ENCODE measurements around the gene LRRC38. TPM values are rescaled to one million over a fixed set of nuclear protein-coding genes. Genes with fewer than 3 reads are reported as not detected.

LRRC38 gene
- total and polyA plus RNA-seq, 8 donors, result not detected

GRCh38 chr1:13550663-13551062, 36.9 kb upstream of the LRRC38 start:
- H3K9me3 ChIP-seq, result no peaks in the 10 kb centered on the region
- H3K4me1 ChIP-seq, result no peaks in the 10 kb centered on the region
- H3K27me3 ChIP-seq, result no peaks in the 10 kb centered on the region
- no peak overlapping the region for H3K27ac ChIP-seq
- H3K36me3 ChIP-seq, result no peaks in the 10 kb centered on the region
- ATAC-seq, result no peak
- intact Hi-C loops (cut with DNase I), result no loop called here
- DNase-seq, result no peak
- H3K4me3 ChIP-seq, result no peak overlapping the region
- TF ChIP-seq, protein P1, sequence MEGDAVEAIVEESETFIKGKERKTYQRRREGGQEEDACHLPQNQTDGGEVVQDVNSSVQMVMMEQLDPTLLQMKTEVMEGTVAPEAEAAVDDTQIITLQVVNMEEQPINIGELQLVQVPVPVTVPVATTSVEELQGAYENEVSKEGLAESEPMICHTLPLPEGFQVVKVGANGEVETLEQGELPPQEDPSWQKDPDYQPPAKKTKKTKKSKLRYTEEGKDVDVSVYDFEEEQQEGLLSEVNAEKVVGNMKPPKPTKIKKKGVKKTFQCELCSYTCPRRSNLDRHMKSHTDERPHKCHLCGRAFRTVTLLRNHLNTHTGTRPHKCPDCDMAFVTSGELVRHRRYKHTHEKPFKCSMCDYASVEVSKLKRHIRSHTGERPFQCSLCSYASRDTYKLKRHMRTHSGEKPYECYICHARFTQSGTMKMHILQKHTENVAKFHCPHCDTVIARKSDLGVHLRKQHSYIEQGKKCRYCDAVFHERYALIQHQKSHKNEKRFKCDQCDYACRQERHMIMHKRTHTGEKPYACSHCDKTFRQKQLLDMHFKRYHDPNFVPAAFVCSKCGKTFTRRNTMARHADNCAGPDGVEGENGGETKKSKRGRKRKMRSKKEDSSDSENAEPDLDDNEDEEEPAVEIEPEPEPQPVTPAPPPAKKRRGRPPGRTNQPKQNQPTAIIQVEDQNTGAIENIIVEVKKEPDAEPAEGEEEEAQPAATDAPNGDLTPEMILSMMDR (IDR thresholded peaks at IDR 0.05), result no peak

- intact Hi-C loops (cut with DNase I), result no loop called here
- Histone ChIP-seq H3K36me3 (no peaks in the 10 kb centered on the region), H3K27me3 (no peaks in the 10 kb centered on the region), H3K9me3 (no peaks in the 10 kb centered on the region), H3K27ac (no peak overlapping the region), H3K4me1 (no peaks in the 10 kb centered on the region), H3K4me3 (no peak overlapping the region)
- DNase-seq, result no peak
- ATAC-seq, result no peak
- TF ChIP-seq, protein P1 (IDR thresholded peaks at IDR 0.05), result no peak
These were observed 35.7 kb upstream of the LRRC38 start for GRCh38 chr1:13549521-13549920.

DNA sequence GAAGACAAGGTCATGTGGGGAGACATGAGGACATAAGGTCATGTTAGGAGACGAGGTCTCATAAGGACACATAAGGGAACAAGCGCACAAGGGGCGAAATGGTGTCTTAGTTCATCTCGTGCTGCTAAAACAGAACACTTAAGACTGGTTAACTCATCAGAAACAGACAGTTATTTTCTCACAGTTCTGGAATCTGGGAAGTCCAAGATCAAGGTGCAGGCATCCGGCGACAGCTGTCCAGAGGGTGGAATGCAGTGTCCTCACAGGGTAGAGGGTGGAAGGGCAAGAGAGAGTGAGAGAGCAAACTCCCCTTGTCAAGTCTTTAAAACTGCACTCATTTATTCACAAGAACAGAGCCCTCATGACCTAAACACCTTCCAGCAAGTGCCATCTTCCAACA, 35.2 kb upstream of the LRRC38 start:
- no peaks in the 10 kb centered on the region for H3K9me3 ChIP-seq
- ATAC-seq, result no peak
- H3K27ac ChIP-seq, result no peak overlapping the region
- H3K4me1 ChIP-seq, result no peaks in the 10 kb centered on the region
- no peak for DNase-seq
- TF ChIP-seq, protein P1 (IDR thresholded peaks at IDR 0.05), result no peak
- no peaks in the 10 kb centered on the region for H3K36me3 ChIP-seq
- H3K4me3 ChIP-seq, result no peak overlapping the region
- intact Hi-C loops (cut with DNase I), result no loop called here
- H3K27me3 ChIP-seq, result no peaks in the 10 kb centered on the region

GRCh38 chr1:13548281-13548680, 34.5 kb upstream of the LRRC38 start:
- intact Hi-C loops (cut with DNase I), result no loop called here
- DNase-seq (no peak), ATAC-seq (no peak)
- Histone ChIP-seq H3K4me1 (no peaks in the 10 kb centered on the region), H3K36me3 (no peaks in the 10 kb centered on the region), H3K27ac (no peak overlapping the region), H3K4me3 (no peak overlapping the region), H3K27me3 (no peaks in the 10 kb centered on the region), H3K9me3 (no peaks in the 10 kb centered on the region)
- TF ChIP-seq, protein P1 (IDR thresholded peaks at IDR 0.05), result no peak

DNA sequence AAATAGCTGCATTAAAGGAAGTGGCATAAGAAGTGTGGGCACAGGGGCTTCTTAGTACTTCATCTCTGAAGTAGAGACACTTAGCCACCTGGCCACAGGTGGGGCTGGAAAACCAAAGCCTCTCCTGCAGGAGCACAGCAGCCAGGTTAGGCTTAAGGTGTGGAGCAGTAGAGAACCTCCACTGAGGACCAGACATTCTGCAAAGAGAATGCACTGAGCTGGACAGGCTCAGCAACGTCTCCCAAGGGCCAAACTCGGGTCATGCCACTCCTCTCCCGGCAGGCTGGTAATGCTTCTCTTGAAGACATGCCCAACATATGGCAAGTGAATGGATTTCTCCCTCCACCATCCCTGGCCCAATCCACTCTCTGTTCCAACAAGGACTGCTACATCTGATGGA, 33.0 kb upstream of the LRRC38 start:
- intact Hi-C loops (cut with DNase I), result no loop called here

More for the DNA sequence above, 33.0 kb upstream of the LRRC38 start:
- DNase-seq (no peak), ATAC-seq (no peak)
- Histone ChIP-seq H3K4me1 (no peaks in the 10 kb centered on the region), H3K4me3 (no peak overlapping the region), H3K27ac (no peak overlapping the region), H3K36me3 (no peaks in the 10 kb centered on the region), H3K27me3 (no peaks in the 10 kb centered on the region), H3K9me3 (no peaks in the 10 kb centered on the region)
- TF ChIP-seq, protein P1 (IDR thresholded peaks at IDR 0.05), result no peak

Data from left lung (tissue), 10 donors.